H1 (cell line): Measurements from ENCODE around the gene GULP1. TPM values are rescaled to one million over a fixed set of nuclear protein-coding genes. Genes with fewer than 3 reads are reported as not detected.

Experiments
- FOSL1 ChIP-seq: IDR thresholded peaks from 2 replicates; pipeline ENCODE4 v1.6.1; 2011; ENCODE audit warnings: mild to moderate bottlenecking, low read depth, low read length, moderate library complexity; ENCODE audit not compliant: insufficient read depth
- JUN ChIP-seq: IDR thresholded peaks from 2 replicates; pipeline ENCODE4 v1.6.1; 2011; ENCODE audit warnings: low read depth, mild to moderate bottlenecking, improper control_type of control experiment, low read length
- PHF8 ChIP-seq: fragments of 200-600 bp; sonication (generic); conservative IDR thresholded peaks from 2 replicates; pipeline ENCODE4 v1.7.1; 2012; ENCODE audit warnings: low read depth, mild to moderate bottlenecking, inconsistent platforms, low read length, moderate library complexity
- RAD21 ChIP-seq, 2 experiments: IDR thresholded peaks in 1 of 2; conservative IDR thresholded peaks in 1 of 2; 2 replicates each; pipeline ENCODE4 v1.6.1; 2011; ENCODE audit warnings: low read depth in 2 of 2, low read length in 2 of 2, improper control_type of control experiment in 1 of 2, inconsistent platforms in 1 of 2, mild to moderate bottlenecking in 1 of 2, moderate library complexity in 1 of 2
- RFX5 ChIP-seq: IDR thresholded peaks from 2 replicates; pipeline ENCODE4 v1.6.1; 2011; ENCODE audit warnings: low read depth, low read length, improper control_type of control experiment, borderline replicate concordance
- TBP ChIP-seq: IDR thresholded peaks from 2 replicates; pipeline ENCODE4 v1.6.1; 2011; ENCODE audit warnings: low read depth, low read length, improper control_type of control experiment
- polyA plus RNA-seq, 7 experiments: library from polyadenylated mRNA; depleted of rRNA in 3 of 7; stranded (reverse) in 5 of 7; unstranded in 2 of 7; fragments of >200 nt in 5 of 7; fragments of 200-250 nt in 2 of 7; gene quantifications; 1 replicate in 5 of 7; 2 replicates in 1 of 7; 4 replicates in 1 of 7; pipeline versions ENCODE4 v1.2.1 to v1.2.3, GENCODE V29; 2011 to 2013; ENCODE audit warnings: missing spikeins in 2 of 7, mixed read lengths in 2 of 7
- total RNA-seq: library from RNA; stranded (reverse); fragmentation: NEBNext Ultra II Directional; extraction: Animal tissue kit (Norgen Biotek cat#: 25700); gene quantifications from 2 replicates; pipeline ENCODE4 v1.2.1, GENCODE V29; 2021
- TF ChIP-seq, protein P1 (sequence below): fragments of 300-600 bp; sonication (generic); IDR thresholded peaks from 2 replicates; pipeline ENCODE4 v1.7.1; 2012; ENCODE audit warnings: low read length, moderate library complexity, mild to moderate bottlenecking, inconsistent platforms; ENCODE audit not compliant: insufficient replicate concordance
- TF ChIP-seq, protein P2 (sequence below): IDR thresholded peaks from 2 replicates; pipeline ENCODE4 v1.6.1; 2012; ENCODE audit warnings: low read length, inconsistent platforms

GULP1 gene
- total and polyA plus RNA-seq, 2 of the 8 experiments (the other 6 are each of a cell fraction or from before 2014, with no cell fraction given): 69.7 to 139 TPM

DNA sequence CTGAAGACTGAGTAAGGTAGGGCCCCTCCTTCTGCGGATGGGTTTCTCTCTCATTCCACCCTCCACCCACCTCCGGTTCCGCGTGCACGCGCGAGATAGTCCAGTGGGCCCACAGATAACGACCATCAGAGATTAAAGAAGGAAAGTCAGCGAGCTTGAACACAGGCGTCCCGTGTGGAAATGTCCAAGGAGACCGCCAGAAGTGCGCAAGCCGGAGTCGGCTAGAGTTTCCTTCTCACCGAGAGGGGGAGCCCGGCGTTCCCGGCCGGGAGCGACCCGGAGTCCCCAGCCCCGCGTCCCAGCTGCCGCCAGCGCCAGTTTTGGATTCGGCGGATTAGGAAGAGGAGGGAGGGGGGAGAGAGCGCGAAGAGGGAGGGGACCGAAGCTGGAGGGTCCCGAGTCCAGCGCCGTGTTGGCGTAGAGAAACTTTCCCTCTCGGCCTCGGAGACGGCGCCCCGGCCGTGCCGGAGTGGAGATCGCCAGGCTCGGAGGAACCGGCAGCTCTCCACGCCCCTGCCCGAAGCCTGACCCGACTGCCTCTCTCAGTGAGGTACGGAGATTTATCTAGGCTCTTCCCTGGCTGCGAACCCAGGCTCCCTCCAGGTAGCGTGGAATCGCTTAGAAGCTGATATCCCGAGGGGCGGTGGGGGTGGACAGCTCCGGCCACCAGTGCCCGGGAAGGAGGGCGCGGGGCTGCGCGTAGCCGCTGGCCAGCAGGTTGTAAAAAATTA lies at the start of gene GULP1 (continued):
- TF ChIP-seq, protein P1, sequence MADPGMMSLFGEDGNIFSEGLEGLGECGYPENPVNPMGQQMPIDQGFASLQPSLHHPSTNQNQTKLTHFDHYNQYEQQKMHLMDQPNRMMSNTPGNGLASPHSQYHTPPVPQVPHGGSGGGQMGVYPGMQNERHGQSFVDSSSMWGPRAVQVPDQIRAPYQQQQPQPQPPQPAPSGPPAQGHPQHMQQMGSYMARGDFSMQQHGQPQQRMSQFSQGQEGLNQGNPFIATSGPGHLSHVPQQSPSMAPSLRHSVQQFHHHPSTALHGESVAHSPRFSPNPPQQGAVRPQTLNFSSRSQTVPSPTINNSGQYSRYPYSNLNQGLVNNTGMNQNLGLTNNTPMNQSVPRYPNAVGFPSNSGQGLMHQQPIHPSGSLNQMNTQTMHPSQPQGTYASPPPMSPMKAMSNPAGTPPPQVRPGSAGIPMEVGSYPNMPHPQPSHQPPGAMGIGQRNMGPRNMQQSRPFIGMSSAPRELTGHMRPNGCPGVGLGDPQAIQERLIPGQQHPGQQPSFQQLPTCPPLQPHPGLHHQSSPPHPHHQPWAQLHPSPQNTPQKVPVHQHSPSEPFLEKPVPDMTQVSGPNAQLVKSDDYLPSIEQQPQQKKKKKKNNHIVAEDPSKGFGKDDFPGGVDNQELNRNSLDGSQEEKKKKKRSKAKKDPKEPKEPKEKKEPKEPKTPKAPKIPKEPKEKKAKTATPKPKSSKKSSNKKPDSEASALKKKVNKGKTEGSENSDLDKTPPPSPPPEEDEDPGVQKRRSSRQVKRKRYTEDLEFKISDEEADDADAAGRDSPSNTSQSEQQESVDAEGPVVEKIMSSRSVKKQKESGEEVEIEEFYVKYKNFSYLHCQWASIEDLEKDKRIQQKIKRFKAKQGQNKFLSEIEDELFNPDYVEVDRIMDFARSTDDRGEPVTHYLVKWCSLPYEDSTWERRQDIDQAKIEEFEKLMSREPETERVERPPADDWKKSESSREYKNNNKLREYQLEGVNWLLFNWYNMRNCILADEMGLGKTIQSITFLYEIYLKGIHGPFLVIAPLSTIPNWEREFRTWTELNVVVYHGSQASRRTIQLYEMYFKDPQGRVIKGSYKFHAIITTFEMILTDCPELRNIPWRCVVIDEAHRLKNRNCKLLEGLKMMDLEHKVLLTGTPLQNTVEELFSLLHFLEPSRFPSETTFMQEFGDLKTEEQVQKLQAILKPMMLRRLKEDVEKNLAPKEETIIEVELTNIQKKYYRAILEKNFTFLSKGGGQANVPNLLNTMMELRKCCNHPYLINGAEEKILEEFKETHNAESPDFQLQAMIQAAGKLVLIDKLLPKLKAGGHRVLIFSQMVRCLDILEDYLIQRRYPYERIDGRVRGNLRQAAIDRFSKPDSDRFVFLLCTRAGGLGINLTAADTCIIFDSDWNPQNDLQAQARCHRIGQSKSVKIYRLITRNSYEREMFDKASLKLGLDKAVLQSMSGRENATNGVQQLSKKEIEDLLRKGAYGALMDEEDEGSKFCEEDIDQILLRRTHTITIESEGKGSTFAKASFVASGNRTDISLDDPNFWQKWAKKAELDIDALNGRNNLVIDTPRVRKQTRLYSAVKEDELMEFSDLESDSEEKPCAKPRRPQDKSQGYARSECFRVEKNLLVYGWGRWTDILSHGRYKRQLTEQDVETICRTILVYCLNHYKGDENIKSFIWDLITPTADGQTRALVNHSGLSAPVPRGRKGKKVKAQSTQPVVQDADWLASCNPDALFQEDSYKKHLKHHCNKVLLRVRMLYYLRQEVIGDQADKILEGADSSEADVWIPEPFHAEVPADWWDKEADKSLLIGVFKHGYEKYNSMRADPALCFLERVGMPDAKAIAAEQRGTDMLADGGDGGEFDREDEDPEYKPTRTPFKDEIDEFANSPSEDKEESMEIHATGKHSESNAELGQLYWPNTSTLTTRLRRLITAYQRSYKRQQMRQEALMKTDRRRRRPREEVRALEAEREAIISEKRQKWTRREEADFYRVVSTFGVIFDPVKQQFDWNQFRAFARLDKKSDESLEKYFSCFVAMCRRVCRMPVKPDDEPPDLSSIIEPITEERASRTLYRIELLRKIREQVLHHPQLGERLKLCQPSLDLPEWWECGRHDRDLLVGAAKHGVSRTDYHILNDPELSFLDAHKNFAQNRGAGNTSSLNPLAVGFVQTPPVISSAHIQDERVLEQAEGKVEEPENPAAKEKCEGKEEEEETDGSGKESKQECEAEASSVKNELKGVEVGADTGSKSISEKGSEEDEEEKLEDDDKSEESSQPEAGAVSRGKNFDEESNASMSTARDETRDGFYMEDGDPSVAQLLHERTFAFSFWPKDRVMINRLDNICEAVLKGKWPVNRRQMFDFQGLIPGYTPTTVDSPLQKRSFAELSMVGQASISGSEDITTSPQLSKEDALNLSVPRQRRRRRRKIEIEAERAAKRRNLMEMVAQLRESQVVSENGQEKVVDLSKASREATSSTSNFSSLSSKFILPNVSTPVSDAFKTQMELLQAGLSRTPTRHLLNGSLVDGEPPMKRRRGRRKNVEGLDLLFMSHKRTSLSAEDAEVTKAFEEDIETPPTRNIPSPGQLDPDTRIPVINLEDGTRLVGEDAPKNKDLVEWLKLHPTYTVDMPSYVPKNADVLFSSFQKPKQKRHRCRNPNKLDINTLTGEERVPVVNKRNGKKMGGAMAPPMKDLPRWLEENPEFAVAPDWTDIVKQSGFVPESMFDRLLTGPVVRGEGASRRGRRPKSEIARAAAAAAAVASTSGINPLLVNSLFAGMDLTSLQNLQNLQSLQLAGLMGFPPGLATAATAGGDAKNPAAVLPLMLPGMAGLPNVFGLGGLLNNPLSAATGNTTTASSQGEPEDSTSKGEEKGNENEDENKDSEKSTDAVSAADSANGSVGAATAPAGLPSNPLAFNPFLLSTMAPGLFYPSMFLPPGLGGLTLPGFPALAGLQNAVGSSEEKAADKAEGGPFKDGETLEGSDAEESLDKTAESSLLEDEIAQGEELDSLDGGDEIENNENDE: no peak
- peak; percentile 66 for TF ChIP-seq TBP
- TF ChIP-seq RAD21 (IDR thresholded peaks at IDR 0.05 in 1 of 2, conservative IDR thresholded peaks at IDR 0.05 in 1 of 2; ENCODE audit: low read depth in 2 of 2, low read length in 2 of 2): peak; percentile 64 to 72
- no peak for TF ChIP-seq JUN
- no peak for TF ChIP-seq FOSL1
- TF ChIP-seq, protein P2, sequence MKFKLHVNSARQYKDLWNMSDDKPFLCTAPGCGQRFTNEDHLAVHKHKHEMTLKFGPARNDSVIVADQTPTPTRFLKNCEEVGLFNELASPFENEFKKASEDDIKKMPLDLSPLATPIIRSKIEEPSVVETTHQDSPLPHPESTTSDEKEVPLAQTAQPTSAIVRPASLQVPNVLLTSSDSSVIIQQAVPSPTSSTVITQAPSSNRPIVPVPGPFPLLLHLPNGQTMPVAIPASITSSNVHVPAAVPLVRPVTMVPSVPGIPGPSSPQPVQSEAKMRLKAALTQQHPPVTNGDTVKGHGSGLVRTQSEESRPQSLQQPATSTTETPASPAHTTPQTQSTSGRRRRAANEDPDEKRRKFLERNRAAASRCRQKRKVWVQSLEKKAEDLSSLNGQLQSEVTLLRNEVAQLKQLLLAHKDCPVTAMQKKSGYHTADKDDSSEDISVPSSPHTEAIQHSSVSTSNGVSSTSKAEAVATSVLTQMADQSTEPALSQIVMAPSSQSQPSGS: no peak
- TF ChIP-seq PHF8: peak; percentile 38
- TF ChIP-seq RFX5: no peak
